GM19372 (cell line): ENCODE results near the gene TNFRSF18.
A peak's percentile ranks its signal among the peaks of the same experiment; 100 is the strongest.

Experiments used
- ATAC-seq: cut with Tn5 transposase; IDR thresholded peaks from one replicate; pipeline ENCODE4 v1.9.1; 2021; ENCODE audit warnings: mild to moderate bottlenecking, low read depth, moderate library complexity; ENCODE audit not compliant: unreplicated experiment

TNFRSF18 gene

DNA sequence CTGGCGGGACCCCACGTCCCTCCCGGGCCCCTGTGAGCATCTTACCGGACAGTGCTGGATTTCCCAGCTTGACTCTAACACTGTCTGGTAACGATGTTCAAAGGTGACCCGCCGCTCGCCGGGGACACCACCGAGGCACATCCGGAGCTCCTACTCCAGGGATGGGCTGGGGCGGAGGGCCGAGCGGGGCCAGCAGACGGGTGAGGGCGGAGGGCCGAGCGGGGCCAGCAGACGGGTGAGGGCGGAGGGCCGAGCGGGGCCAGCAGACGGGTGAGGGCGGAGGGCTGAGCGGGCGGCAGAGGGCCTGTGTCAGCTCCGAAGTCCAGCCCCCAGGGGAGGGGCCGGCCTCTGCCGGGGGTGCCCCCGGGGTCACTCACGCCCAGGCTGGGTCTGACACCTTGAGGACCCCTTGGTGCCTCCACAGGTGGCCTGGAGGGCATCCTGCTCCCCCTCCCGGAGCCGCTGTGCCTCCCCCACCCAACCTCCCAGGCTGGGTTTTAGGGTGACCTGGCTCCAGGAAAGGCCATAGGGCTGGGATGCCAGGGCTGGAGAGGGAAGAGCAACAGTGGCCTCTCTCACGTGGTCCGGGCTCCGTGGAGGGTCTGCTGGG is 38.4 kb downstream of the TNFRSF18 start:
- ATAC-seq: no peak

GRCh38 chr1:1167398-1167821 is 39.0 kb downstream of the TNFRSF18 start:
- ATAC-seq: no peak

- ATAC-seq: no peak
Observed at GRCh38 chr1:1166642-1167397, 39.6 kb downstream of the TNFRSF18 start.

- ATAC-seq: no peak
Observed at GRCh38 chr1:1165900-1166421, 40.4 kb downstream of the TNFRSF18 start.

DNA sequence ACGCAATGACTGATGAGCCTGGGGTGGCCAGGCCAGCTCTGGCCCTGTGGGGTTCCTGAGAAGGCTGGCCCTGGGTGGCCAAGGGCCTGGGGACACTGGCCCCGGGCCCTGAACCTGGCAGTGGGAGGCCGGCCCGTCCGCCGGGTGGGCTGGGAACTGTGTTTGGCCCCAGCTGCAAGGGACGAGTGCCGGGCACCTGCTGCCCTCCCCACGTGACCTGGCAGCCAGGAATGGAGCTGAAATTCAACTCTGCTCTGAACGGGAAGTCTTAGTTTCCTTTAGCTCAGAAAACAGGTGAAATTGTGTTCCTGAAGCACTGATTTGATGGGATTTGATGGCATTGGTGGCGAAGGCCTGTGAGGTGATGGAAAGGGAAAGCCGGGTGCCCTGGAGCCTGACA is 40.9 kb downstream of the TNFRSF18 start:
- no peak for ATAC-seq

- ATAC-seq: no peak
Observed at GRCh38 chr1:1164701-1165451, 41.5 kb downstream of the TNFRSF18 start.

DNA sequence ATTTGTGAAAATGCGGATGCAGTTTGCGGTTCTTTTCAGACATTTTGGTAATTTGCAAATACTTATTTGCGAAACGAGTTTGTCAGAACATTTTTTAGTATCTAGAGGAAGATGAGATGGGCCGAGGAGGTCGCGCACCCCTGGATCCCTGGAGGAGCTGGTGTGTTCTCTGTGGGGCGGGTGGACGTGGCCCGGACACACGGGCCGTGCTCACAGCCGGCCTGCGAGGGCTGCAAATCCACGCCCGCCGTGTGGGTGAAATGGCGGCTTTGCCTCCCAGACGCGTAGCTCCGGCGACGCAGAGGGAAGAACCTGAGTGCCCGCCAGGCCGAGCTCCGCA is 42.1 kb downstream of the TNFRSF18 start:
- no peak for ATAC-seq

GRCh38 chr1:1163538-1164070 is 42.8 kb downstream of the TNFRSF18 start:
- no peak for ATAC-seq

GRCh38 chr1:1162597-1163537 is 43.5 kb downstream of the TNFRSF18 start:
- ATAC-seq: no peak

DNA sequence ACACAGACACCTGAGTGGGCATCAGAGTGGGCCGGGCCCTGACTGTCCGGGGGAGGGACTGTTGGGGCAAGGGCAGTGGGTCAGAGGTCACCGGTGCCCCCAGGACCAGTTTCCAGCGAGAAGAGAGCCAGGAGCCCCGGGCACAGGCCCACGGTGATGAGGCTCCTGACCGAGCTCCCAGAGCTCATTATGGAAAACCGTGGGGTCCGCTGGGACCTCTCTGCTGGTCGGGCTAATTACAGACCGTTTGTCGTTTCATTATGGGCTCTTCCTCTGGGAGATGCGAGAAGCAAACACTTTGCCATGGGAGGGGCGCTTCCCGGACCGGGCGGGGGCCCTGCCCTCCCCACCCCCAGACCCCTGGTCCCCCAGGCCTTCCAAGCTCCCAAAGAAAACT is 44.7 kb downstream of the TNFRSF18 start:
- ATAC-seq: no peak

DNA sequence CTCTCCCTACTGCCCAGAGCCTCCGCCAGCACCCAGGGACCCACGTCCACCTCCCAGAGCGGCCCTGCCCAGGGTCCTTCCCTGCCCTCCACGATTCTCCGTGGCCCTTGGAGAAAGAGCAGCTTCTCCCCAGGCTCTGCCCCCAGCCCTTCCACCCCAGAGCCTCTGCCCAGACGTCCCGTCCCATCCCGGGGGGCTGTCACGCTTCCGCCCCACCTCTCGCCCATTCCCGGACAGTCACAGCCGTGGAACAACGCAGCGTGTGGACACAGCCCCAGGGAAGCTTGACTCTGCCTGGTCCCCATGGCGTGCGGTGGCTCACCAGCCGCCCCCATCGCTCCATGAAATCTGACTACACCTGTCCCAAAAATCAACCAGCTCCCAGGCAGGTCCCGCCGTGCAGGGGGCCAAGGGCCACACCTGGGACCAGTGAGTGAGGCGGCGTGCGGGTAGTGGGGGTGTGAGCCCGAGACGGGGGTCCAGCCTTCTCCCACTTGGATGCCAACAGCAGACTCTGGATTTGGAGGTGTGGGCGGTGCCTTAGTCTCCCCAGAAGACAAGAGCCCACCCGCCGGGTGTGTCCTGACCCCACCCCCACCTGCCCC is 45.2 kb downstream of the TNFRSF18 start:
- no peak for ATAC-seq

DNA sequence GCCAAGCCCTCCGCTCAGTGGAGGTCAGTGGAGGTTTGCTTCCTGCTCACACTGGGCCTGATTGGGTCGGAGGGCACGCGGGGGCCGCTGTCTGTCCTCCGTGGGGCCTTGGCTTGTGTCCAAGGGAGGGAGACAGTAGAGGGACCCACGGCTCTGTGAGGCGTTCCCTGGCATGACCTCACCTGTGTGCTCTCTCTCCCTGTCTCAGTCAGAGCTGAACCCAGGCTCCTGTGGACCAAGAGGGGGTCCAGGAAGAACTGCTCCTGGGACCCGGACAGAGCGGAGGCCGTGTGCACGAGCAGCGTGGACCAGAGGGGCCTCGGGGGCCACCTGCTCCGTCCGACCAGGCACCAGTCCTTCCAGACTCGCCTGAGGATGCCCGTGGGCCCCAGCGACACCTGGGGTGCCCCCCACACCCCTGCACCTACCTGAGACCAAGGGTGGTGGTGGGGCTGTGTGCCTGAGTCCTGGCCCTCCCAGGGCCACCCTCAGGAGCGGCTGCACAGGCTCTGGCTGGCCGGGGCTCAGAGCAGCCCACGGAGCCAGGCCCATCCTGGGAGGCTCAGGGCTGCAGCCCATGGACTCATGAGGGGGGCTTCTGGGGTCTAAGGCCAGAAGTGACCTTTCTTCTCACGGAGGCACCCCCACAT is 46.0 kb downstream of the TNFRSF18 start:
- no peak for ATAC-seq

DNA sequence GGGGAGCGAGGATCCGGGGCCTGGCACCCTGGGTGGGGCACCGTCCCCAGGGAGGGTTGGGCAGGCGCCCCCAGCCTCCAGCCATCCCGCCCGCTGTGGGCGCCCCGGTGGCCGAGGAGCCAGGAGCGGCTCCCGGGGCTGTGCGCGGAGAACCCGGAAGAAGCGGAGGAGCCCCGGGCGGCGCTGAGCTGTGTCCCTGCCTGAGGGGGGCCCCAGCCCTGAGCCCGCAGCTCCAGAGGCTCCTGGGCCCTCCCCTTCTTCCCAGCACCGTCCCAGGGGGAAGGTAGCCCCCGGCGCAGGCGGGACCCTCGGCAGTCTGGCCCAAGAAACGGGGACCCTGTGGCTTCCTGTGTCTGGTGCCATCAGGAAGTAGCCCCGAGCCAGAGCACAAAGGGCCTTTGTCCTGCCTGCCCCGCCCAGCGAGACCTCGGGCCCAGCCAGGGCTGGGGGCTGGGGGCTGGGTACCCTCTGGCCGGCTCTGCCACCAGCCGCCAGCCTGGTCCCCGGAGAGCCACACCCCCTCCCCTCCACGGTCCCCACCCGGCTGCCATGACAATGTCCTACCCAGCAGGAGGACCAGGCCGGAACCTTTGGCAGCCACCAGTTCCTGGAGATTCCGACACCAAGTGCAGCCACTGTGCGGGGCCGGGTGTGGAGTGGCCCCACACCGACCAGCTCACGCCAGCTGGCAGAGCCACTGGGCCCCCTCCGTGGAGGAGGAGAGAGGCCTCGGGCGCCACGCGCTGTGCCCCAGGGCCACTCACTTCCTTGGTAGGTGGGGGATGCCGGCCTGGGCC is 48.3 kb downstream of the TNFRSF18 start:
- peak; percentile 52 for ATAC-seq

DNA sequence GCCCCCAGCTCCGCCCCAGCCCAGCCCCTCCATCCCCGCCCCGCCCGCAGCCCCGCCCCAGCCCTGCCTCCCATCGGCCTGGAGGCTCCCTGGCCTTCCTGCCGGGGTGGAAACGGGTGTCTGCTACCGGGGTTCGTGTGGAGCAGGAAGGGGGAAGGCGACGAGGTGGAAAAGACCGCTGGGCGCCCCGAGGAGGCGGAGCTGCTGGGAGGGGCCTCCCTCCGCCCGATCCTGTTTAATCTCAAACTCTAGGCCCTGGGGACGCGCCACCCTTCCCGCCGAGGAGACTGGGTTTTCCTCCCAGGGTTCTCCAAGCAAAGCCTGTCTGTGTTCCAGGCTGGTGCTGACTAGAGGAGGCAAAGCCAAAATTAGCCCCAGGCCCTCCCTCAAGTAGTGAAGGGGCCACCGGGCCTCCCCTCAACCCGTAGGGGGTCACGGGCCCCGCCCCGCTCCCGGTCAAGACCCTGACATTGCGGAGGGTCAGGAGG is 48.9 kb downstream of the TNFRSF18 start:
- peak; percentile 41 for ATAC-seq

GRCh38 chr1:1157033-1157365 is 49.4 kb downstream of the TNFRSF18 start:
- no peak for ATAC-seq

- ATAC-seq: no peak
Observed at GRCh38 chr1:1156140-1157032, 50.0 kb downstream of the TNFRSF18 start.

- ATAC-seq: no peak
Observed at GRCh38 chr1:1155258-1155657, 51.1 kb downstream of the TNFRSF18 start.
